Measurements from ENCODE around the gene KRT3.

Gene KRT3

DNA sequence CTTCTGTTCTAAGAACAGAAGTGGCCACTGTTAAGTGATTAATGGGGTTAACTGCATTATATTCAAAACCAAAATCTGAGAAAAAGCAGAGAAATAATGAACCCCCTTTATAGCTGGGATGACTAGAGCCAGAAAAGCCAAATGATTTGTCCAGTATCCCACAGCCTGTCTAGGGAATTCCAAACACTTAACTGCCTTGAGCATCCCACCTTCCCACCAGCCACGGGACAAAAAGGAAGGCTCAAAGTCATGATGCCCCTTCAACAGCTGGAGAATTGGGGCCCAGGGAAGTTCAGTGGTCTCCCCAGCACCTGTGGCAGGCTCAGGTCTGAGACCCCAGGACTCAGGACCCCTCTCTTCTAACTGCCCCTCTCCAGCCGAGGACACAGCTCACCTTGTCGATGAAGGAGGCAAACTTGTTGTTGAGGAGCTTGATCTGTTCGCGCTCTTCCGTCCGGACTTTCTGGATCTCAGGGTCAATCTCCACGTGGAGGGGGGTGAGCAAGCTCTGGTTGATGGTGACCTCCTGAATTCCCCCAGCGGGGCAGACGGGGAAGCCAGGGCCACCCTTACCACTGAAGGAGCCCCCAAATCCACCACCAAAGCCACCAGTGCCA lies 17.4 kb upstream of the KRT3 start:
- TF ChIP-seq, protein P1, sequence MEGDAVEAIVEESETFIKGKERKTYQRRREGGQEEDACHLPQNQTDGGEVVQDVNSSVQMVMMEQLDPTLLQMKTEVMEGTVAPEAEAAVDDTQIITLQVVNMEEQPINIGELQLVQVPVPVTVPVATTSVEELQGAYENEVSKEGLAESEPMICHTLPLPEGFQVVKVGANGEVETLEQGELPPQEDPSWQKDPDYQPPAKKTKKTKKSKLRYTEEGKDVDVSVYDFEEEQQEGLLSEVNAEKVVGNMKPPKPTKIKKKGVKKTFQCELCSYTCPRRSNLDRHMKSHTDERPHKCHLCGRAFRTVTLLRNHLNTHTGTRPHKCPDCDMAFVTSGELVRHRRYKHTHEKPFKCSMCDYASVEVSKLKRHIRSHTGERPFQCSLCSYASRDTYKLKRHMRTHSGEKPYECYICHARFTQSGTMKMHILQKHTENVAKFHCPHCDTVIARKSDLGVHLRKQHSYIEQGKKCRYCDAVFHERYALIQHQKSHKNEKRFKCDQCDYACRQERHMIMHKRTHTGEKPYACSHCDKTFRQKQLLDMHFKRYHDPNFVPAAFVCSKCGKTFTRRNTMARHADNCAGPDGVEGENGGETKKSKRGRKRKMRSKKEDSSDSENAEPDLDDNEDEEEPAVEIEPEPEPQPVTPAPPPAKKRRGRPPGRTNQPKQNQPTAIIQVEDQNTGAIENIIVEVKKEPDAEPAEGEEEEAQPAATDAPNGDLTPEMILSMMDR (IDR thresholded peaks at IDR 0.05; ENCODE audit: low read depth, low read length), result no peak
- H3K9me3 ChIP-seq, result no peaks in the 10 kb centered on the region
- H3K27me3 ChIP-seq, result peaks cover 12% of the 10 kb centered on the region
- no peaks in the 10 kb centered on the region for H3K36me3 ChIP-seq
- no peak overlapping the region for H3K4me3 ChIP-seq (ENCODE audit: low read depth, low read length)
- DNase-seq, result no peak
- no peaks in the 10 kb centered on the region for H3K4me1 ChIP-seq

DNA sequence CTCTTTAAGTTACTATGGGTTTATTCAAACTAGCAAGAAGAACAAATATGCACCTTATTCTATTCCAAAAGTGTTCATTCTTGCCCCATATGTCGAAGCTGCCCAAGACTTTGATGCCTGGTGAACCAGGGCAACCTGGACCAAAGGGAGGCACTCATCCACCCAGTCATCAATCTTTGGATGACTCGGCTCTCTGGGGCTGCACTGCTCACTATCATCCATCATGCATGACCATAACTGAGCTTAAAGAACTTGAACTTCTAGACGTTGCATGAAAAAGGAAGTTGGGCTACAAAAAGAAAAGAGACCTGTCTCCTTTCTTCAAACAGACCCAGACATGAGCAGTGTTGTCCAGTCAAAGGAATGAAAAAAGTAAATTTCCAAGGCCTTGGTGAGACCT lies 16.8 kb upstream of the KRT3 start:
- Histone ChIP-seq H3K36me3 (no peaks in the 10 kb centered on the region), H3K4me1 (no peaks in the 10 kb centered on the region), H3K4me3 (ENCODE audit: low read depth, low read length) (no peak overlapping the region), H3K9me3 (no peaks in the 10 kb centered on the region), H3K27me3 (peaks cover 9% of the 10 kb centered on the region)
- TF ChIP-seq, protein P1 (IDR thresholded peaks at IDR 0.05; ENCODE audit: low read depth, low read length), result no peak
- no peak for DNase-seq

GRCh38 chr12:52812073-52812400 lies 16.1 kb upstream of the KRT3 start:
- no peak for DNase-seq

DNA sequence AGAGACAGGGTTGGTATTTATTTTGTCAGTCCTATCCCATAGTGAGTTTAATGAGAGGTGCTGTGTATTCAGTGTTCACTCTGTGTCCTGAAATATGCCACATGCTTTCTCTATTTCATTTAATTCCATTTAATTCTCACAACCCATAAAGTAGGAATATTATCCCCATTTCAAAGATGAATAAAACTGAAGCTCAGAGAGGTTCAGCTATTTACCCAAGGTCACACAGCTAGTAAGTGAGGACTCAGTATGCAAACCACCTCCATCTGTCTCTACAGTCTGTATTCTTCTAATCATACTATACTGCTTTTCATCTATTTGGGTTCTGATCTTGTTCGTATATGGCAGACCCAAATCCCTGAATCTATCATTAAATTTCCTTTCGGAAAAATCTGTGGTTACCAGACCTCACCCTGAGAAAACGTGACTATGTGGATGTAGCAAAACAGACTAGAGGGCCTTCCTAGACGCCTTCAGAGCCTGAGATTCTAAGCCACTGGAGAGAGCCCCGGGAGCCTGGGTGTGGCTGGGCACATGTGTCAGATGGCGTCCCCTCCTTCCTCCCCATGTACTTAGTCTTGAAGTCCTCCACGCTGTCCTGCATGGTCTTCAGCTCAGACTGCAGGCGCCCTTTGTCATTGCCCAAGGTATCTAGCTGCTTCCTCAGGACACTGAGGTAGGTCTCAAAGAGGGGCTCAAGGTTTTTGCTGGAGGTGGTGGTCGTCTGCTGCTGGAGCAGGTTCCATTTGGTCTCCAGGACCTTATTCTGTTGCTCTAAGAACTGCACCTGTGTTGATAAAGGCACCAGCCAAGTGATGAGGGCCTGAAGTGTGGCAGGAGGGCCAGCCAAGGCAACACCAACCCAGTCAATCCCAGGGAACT lies 15.5 kb upstream of the KRT3 start:
- DNase-seq, result no peak
- no peak overlapping the region for H3K4me3 ChIP-seq (ENCODE audit: low read depth, low read length)
- no peaks in the 10 kb centered on the region for H3K4me1 ChIP-seq
- H3K27me3 ChIP-seq, result peaks cover 7% of the 10 kb centered on the region
- H3K36me3 ChIP-seq, result no peaks in the 10 kb centered on the region
- TF ChIP-seq, protein P1 (IDR thresholded peaks at IDR 0.05; ENCODE audit: low read depth, low read length), result no peak
- no peaks in the 10 kb centered on the region for H3K9me3 ChIP-seq

More at GRCh38 chr12:52812073-52812400, 16.1 kb upstream of the KRT3 start:
- H3K27me3 ChIP-seq, result peaks cover 7% of the 10 kb centered on the region
- H3K36me3 ChIP-seq, result no peaks in the 10 kb centered on the region
- TF ChIP-seq, protein P1 (IDR thresholded peaks at IDR 0.05; ENCODE audit: low read depth, low read length), result no peak
- no peak overlapping the region for H3K4me3 ChIP-seq (ENCODE audit: low read depth, low read length)
- H3K4me1 ChIP-seq, result no peaks in the 10 kb centered on the region
- no peaks in the 10 kb centered on the region for H3K9me3 ChIP-seq

- Histone ChIP-seq H3K4me1 (no peaks in the 10 kb centered on the region), H3K36me3 (no peaks in the 10 kb centered on the region), H3K9me3 (no peaks in the 10 kb centered on the region), H3K27me3 (peaks cover 7% of the 10 kb centered on the region), H3K4me3 (ENCODE audit: low read depth, low read length) (no peak overlapping the region)
- TF ChIP-seq, protein P1 (IDR thresholded peaks at IDR 0.05; ENCODE audit: low read depth, low read length), result no peak
- no peak for DNase-seq
These were observed 14.6 kb upstream of the KRT3 start for GRCh38 chr12:52810554-52810953.

GRCh38 chr12:52809166-52809565 lies 13.2 kb upstream of the KRT3 start:
- Histone ChIP-seq H3K4me3 (ENCODE audit: low read depth, low read length) (no peak overlapping the region), H3K27me3 (peaks cover 4% of the 10 kb centered on the region), H3K4me1 (no peaks in the 10 kb centered on the region), H3K9me3 (no peaks in the 10 kb centered on the region), H3K36me3 (no peaks in the 10 kb centered on the region)
- TF ChIP-seq, protein P1 (IDR thresholded peaks at IDR 0.05; ENCODE audit: low read depth, low read length), result no peak
- DNase-seq, result no peak
